OCI-LY7 (cell line): Measurements from ENCODE around the gene MIF4GD. TPM values are rescaled to one million over a fixed set of nuclear protein-coding genes. Genes with fewer than 3 reads are reported as not detected.

Source experiments
- BruUV-seq: library from RNA; stranded (reverse); fragments of 400-500 nt; replicated peaks from 2 replicates; lab custom pipeline; 2021; lab: Mats Ljungman, UMichigan
- CTCF ChIA-PET: fragments of 300-600 bp; sonication (Branson Sonifier 250); formaldehyde crosslinking; loops from one replicate; lab custom pipeline; 2022; ENCODE audit warnings: antibody characterized with exemption; ENCODE audit not compliant: unreplicated experiment; lab: Charles Lee
- POLR2A ChIA-PET: fragments of 300-600 bp; sonication (Branson Sonifier 250); formaldehyde crosslinking; loops from one replicate; lab custom pipeline; 2022; ENCODE audit warnings: antibody characterized with exemption; lab: Charles Lee
- DNase-seq: peaks from one replicate; pipeline ENCODE4 v3.0.0-alpha.2; 2015; ENCODE audit warnings: low spot score
- H2AFZ ChIP-seq: fragments of 200-600 bp; sonication (generic), shearing (Covaris generic); 2 replicates; pipeline ENCODE4 v1.6.1; 2014; ENCODE audit warnings: mild to moderate bottlenecking, antibody characterized with exemption, low read length, moderate library complexity
- H3K27ac ChIP-seq: fragments of 200-600 bp; sonication (generic); 2 replicates; pipeline ENCODE4 v1.5.1; 2014; ENCODE audit warnings: mixed run types, low read depth, mild to moderate bottlenecking, moderate library complexity, low read length, inconsistent platforms; ENCODE audit not compliant: poor library complexity, severe bottlenecking
- H3K36me3 ChIP-seq: fragments of 200-600 bp; sonication (generic); 2 replicates; pipeline ENCODE4 v1.6.1; 2014; ENCODE audit warnings: mild to moderate bottlenecking, antibody characterized with exemption, low read length, moderate library complexity, mixed read lengths; ENCODE audit not compliant: insufficient read depth
- H3K4me1 ChIP-seq: fragments of 200-600 bp; sonication (generic); 2 replicates; pipeline ENCODE4 v1.5.1; 2014; ENCODE audit warnings: mild to moderate bottlenecking, low read length; ENCODE audit not compliant: insufficient read depth, poor library complexity, severe bottlenecking
- H3K4me2 ChIP-seq: fragments of 200-600 bp; sonication (generic); 2 replicates; pipeline ENCODE4 v1.6.1; 2014; ENCODE audit warnings: mild to moderate bottlenecking, low read length
- H3K4me3 ChIP-seq: fragments of 200-600 bp; sonication (generic); 2 replicates; pipeline ENCODE4 v1.5.1; 2014; ENCODE audit warnings: mild to moderate bottlenecking, low read depth, low read length; ENCODE audit not compliant: poor library complexity, severe bottlenecking
- H3K79me2 ChIP-seq: fragments of 200-600 bp; sonication (generic); 2 replicates; pipeline ENCODE4 v1.6.1; 2016; ENCODE audit warnings: low read depth, mild to moderate bottlenecking, low read length, moderate library complexity, mixed read lengths; ENCODE audit not compliant: insufficient read depth
- H3K9me2 ChIP-seq: fragments of 200-600 bp; sonication (generic); 2 replicates; pipeline ENCODE4 v1.6.1; 2016; ENCODE audit warnings: mild to moderate bottlenecking, low read length, mixed read lengths; ENCODE audit not compliant: insufficient read depth
- H3K9me3 ChIP-seq: fragments of 200-600 bp; sonication (generic); 2 replicates; pipeline ENCODE4 v1.6.1; 2014; ENCODE audit warnings: mild to moderate bottlenecking, mixed run types, low read length, mixed read lengths
- H4K20me1 ChIP-seq: fragments of 200-600 bp; sonication (generic); 2 replicates; pipeline ENCODE4 v1.6.1; 2014; ENCODE audit warnings: mild to moderate bottlenecking, antibody characterized with exemption, low read length, moderate library complexity, mixed read lengths; ENCODE audit not compliant: insufficient read depth
- CTCF ChIP-seq: fragments of 200-600 bp; sonication (generic); conservative IDR thresholded peaks from 2 replicates; pipeline ENCODE4 v1.5.1; 2014; ENCODE audit warnings: mild to moderate bottlenecking, antibody characterized with exemption, low read length, moderate library complexity, mixed read lengths
- EZH2phosphoT487 ChIP-seq: fragments of 200-600 bp; sonication (generic); IDR thresholded peaks from 2 replicates; pipeline ENCODE4 v1.6.1; 2018; ENCODE audit warnings: low read depth, borderline replicate concordance, mild to moderate bottlenecking, mixed run types, antibody characterized with exemption, low read length, moderate library complexity, mixed read lengths
- intact Hi-C: fragments of 100-400 bp; cut with micrococcal nuclease; formaldehyde crosslinking; loops from one replicate; pipeline ENCODE4 v1.10.0; 2022; ENCODE audit not compliant: unreplicated experiment
- total RNA-seq, 2 experiments: library from RNA; depleted of rRNA in 1 of 2; stranded (reverse); fragments of >200 nt in 1 of 2; shearing (Covaris generic) in 1 of 2; gene quantifications; 2 replicates each; pipeline ENCODE4 v1.2.3, GENCODE V29; 2014 to 2022

MIF4GD gene
- total RNA-seq, 2 experiments from 2014 or later, result 70.9 to 132 TPM

- CTCF ChIA-PET, result interaction anchor here (0.9 to 1.6 kb wide), 2 partner anchors 16 to 25 kb away, joined by 3 to 6 read pairs; no protein-coding TSS in a partner anchor
- Histone ChIP-seq H3K9me3 (no peaks in the 10 kb centered on the region), H3K4me2 (peak overlapping the region; percentile 70), H3K4me1 (peaks cover 58% of the 10 kb centered on the region), H3K27ac (peak overlapping the region; percentile 75), H4K20me1 (no peaks in the 10 kb centered on the region), H3K36me3 (peaks cover 84% of the 10 kb centered on the region), H3K79me2 (peaks cover 13% of the 10 kb centered on the region), H2AFZ (peak overlapping the region; percentile 1; the same call in 1 of the 2 replicates), H3K4me3 (peak overlapping the region; percentile 38), H3K9me2 (no peaks in the 10 kb centered on the region)
- intact Hi-C loops, result loop anchor here (1.0 to 5.0 kb wide), 2 partner anchors 37 to 168 kb away; partner anchors contain the start of gene NUP85
- BruUV-seq, result no TSS peak
- peak; percentile 94 for DNase-seq
- TF ChIP-seq EZH2phosphoT487, result no peak
- TF ChIP-seq CTCF, result no peak
- POLR2A ChIA-PET, result interaction anchor here (0.6 to 1.6 kb wide), 5 partner anchors 16 to 72 kb away, joined by 3 to 13 read pairs (median 5); partner anchors contain the start of genes MRPS7 and NUP85
Observed at GRCh38 chr17:75244133-75244866, 26.7 kb downstream of the MIF4GD start.

DNA sequence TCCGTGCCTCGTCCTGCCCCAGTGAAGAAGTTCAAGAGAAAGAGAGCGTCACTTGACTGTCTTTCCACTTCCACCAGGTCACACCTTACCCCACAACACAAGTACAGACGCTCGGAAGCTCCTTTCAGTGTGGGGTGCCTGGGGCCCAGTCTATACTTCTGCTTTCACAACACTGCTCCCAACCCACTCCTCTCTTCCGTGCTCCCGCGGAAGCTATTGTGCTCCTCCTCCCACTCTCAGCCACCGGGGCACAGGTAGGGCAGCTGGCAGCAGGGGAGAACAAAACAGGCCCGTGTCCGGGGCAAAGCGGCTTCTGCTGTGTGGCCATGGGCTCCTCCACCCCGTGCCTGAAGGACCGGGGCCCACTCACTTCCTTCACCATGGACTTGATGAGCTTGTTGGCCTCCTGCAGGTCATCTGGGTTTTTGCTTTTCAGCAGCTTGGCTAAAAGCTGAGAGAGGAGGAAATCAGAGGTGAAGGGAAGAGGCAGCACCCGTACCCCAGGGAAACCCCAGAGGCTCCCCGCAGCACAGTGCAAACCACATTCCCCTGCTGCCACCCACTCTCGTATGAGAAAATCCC, 28.5 kb downstream of the MIF4GD start:
- H3K27ac ChIP-seq, result peak overlapping the region; percentile 75
- intact Hi-C loops, result loop anchor here (5.0 kb wide), 1 partner anchor 35 kb away; the partner anchor contains the start of gene NUP85
- peaks cover 94% of the 10 kb centered on the region for H3K36me3 ChIP-seq
- no peak overlapping the region for H2AFZ ChIP-seq
- ChIA-PET POLR2A (interaction anchor here (0.6 to 1.7 kb wide), 3 partner anchors 18 to 34 kb away, joined by 5 to 9 read pairs (median 5); partner anchors contain the start of genes GGA3 and MRPS7), CTCF (interaction anchor here (0.6 to 0.9 kb wide), 2 partner anchors 18 to 185 kb away, joined by 3 to 4 read pairs; no protein-coding TSS in a partner anchor)
- H3K4me1 ChIP-seq, result peaks cover 57% of the 10 kb centered on the region
- BruUV-seq, result no TSS peak
- H3K9me2 ChIP-seq, result no peaks in the 10 kb centered on the region
- H4K20me1 ChIP-seq, result no peaks in the 10 kb centered on the region
- H3K4me3 ChIP-seq, result no peak overlapping the region
- H3K4me2 ChIP-seq, result no peak overlapping the region
- TF ChIP-seq EZH2phosphoT487 (no peak), CTCF (no peak; the same call in 1 of the 2 replicates)
- H3K9me3 ChIP-seq, result no peaks in the 10 kb centered on the region
- peak; percentile 53 for DNase-seq
- H3K79me2 ChIP-seq, result peaks cover 6% of the 10 kb centered on the region; the same call in 1 of the 2 replicates
